CD4-positive, alpha-beta T cell (primary cell): ENCODE results near the gene C2CD4A. TPM values are rescaled to one million over a fixed set of nuclear protein-coding genes. Genes with fewer than 3 reads are reported as not detected.

ENCODE experiments used
- ATAC-seq: fragments of 200-7000 bp; cut with Tn5 transposase; one replicate; pipeline ENCODE4 v1.10.0; 2022; ENCODE audit warnings: mild to moderate bottlenecking; ENCODE audit not compliant: poor library complexity
- CTCF ChIA-PET: fragments of 350-600 bp; sonication (Branson Sonifier 250); formaldehyde crosslinking; loops from one replicate; lab custom pipeline; 2021; ENCODE audit warnings: antibody characterized with exemption, inconsistent platforms; lab: Charles Lee
- POLR2A ChIA-PET: fragments of 350-600 bp; sonication (Branson Sonifier 250); formaldehyde crosslinking; loops from one replicate; lab custom pipeline; 2021; ENCODE audit warnings: antibody characterized with exemption, inconsistent platforms; lab: Charles Lee
- DNase-seq, 14 experiments: peaks; one replicate each; pipeline ENCODE4 v3.0.0-alpha.2; 2013 to 2020; ENCODE audit warnings: mixed read lengths in 2 of 14
- H3K27ac ChIP-seq, 2 donors: one replicate each; pipeline versions ENCODE4 v1.5.1 to v1.7.0; 2013; ENCODE audit warnings: low read length in 2 of 2, low read depth in 1 of 2, mild to moderate bottlenecking in 1 of 2
- H3K27me3 ChIP-seq, 2 experiments: 1 replicate in 1 of 2; 2 replicates in 1 of 2; pipeline versions ENCODE4 v1.6.1 to v1.7.0; 2013; ENCODE audit warnings: low read length in 2 of 2, control low read depth in 1 of 2, mild to moderate bottlenecking in 1 of 2, moderate library complexity in 1 of 2; ENCODE audit not compliant: insufficient read depth in 2 of 2, control insufficient read depth in 1 of 2
- H3K36me3 ChIP-seq: one replicate; pipeline ENCODE4 v1.6.1; 2013; ENCODE audit warnings: low read length, control low read depth; ENCODE audit not compliant: insufficient read depth
- H3K4me1 ChIP-seq: one replicate; pipeline ENCODE4 v1.6.1; 2013; ENCODE audit warnings: low read length, control low read depth; ENCODE audit not compliant: insufficient read depth
- H3K4me3 ChIP-seq: one replicate; pipeline ENCODE4 v1.5.1; 2013; ENCODE audit warnings: mild to moderate bottlenecking, low read length, moderate library complexity
- H3K9me3 ChIP-seq, 2 experiments: 1 replicate in 1 of 2; 2 replicates in 1 of 2; pipeline versions ENCODE4 v1.6.1 to v1.7.0; 2013; ENCODE audit warnings: low read length in 2 of 2, mild to moderate bottlenecking in 2 of 2, control low read depth in 1 of 2, moderate library complexity in 1 of 2; ENCODE audit not compliant: control insufficient read depth in 1 of 2, insufficient read depth in 1 of 2
- H3K27ac Mint-ChIP-seq: one replicate; pipeline ENCODE4 v1.8.0; 2020; ENCODE audit warnings: mixed read lengths
- H3K27me3 Mint-ChIP-seq: one replicate; pipeline ENCODE4 v1.8.0; 2021; ENCODE audit warnings: mixed read lengths
- H3K36me3 Mint-ChIP-seq: one replicate; pipeline ENCODE4 v1.8.0; 2021; ENCODE audit warnings: low read depth, mixed read lengths
- H3K4me1 Mint-ChIP-seq: one replicate; pipeline ENCODE4 v1.8.0; 2021; ENCODE audit warnings: low read depth, mixed read lengths
- H3K4me3 Mint-ChIP-seq: one replicate; pipeline ENCODE4 v1.8.0; 2020; ENCODE audit warnings: mild to moderate bottlenecking, mixed read lengths
- H3K9me3 Mint-ChIP-seq: one replicate; pipeline ENCODE4 v1.8.0; 2020; ENCODE audit warnings: mixed read lengths
- CTCF ChIP-seq: fragments of 200-600 bp; IDR thresholded peaks from one replicate; pipeline ENCODE4 v1.8.0; 2022; ENCODE audit warnings: antibody characterized with exemption, mild to moderate bottlenecking
- intact Hi-C, 2 experiments: fragments of 100-400 bp; cut with DNase I in 1 of 2; cut with micrococcal nuclease in 1 of 2; formaldehyde crosslinking; loops; one replicate each; pipeline versions ENCODE4 v1.15.1 to v1.9.0; 2023 to 2025; cut with DNase I, micrococcal nuclease
- total RNA-seq, 174 experiments: library from RNA in 2 of 174; stranded (reverse) in 2 of 174; gene quantifications; one replicate each; pipeline ENCODE4 v1.2.3 and lab custom pipeline; 2021 to 2026

Gene C2CD4A
- total RNA-seq, 2 experiments from 2014 or later, result 0.19 to 0.34 TPM

- H3K27ac ChIP-seq, result no peak overlapping the region
- Mint-ChIP-seq H3K4me3 (no peak overlapping the region), H3K4me1 (no peaks in the 10 kb centered on the region), H3K27me3 (peaks cover 12% of the 10 kb centered on the region), H3K9me3 (peaks cover 3% of the 10 kb centered on the region), H3K36me3 (no peaks in the 10 kb centered on the region), H3K27ac (no peak overlapping the region)
- TF ChIP-seq CTCF, result no peak
- H3K9me3 ChIP-seq, result no peaks in the 10 kb centered on the region
- intact Hi-C loops, result no loop called here
- ATAC-seq, result no peak
- H3K36me3 ChIP-seq, result no peaks in the 10 kb centered on the region
- ChIA-PET POLR2A (no interaction called here), CTCF (no interaction called here)
- no peak for DNase-seq
- no peaks in the 10 kb centered on the region for H3K4me1 ChIP-seq
- H3K4me3 ChIP-seq, result no peak overlapping the region
- no peaks in the 10 kb centered on the region for H3K27me3 ChIP-seq
These were observed 12.8 kb downstream of the C2CD4A start for GRCh38 chr15:62079594-62079993.

- no peaks in the 10 kb centered on the region for H3K27me3 ChIP-seq
- ATAC-seq (no peak), DNase-seq (no peak)
- Mint-ChIP-seq H3K4me1 (no peaks in the 10 kb centered on the region), H3K27me3 (peaks cover 12% of the 10 kb centered on the region), H3K4me3 (no peak overlapping the region), H3K27ac (no peak overlapping the region), H3K9me3 (peaks cover 3% of the 10 kb centered on the region), H3K36me3 (no peaks in the 10 kb centered on the region)
- H3K4me1 ChIP-seq, result no peaks in the 10 kb centered on the region
- H3K27ac ChIP-seq, result no peak overlapping the region
- H3K36me3 ChIP-seq, result no peaks in the 10 kb centered on the region
- no peaks in the 10 kb centered on the region for H3K9me3 ChIP-seq
- no peak for TF ChIP-seq CTCF
- intact Hi-C loops, result no loop called here
- ChIA-PET CTCF (no interaction called here), POLR2A (no interaction called here)
- H3K4me3 ChIP-seq, result no peak overlapping the region
These were observed 16.7 kb downstream of the C2CD4A start for GRCh38 chr15:62083194-62084154.

GRCh38 chr15:62085740-62086139 is 19.0 kb downstream of the C2CD4A start:
- POLR2A ChIA-PET, result no interaction called here
- CTCF ChIA-PET, result no interaction called here
- no peaks in the 10 kb centered on the region for H3K27me3 Mint-ChIP-seq

More at GRCh38 chr15:62085740-62086139, 19.0 kb downstream of the C2CD4A start:
- Mint-ChIP-seq H3K4me3 (no peak overlapping the region), H3K9me3 (peaks cover 3% of the 10 kb centered on the region), H3K27ac (no peak overlapping the region), H3K36me3 (no peaks in the 10 kb centered on the region), H3K4me1 (no peaks in the 10 kb centered on the region)
- no peaks in the 10 kb centered on the region for H3K4me1 ChIP-seq
- no peak for ATAC-seq
- no peaks in the 10 kb centered on the region for H3K27me3 ChIP-seq
- H3K36me3 ChIP-seq, result no peaks in the 10 kb centered on the region
- intact Hi-C loops, result no loop called here
- TF ChIP-seq CTCF, result no peak
- no peaks in the 10 kb centered on the region for H3K9me3 ChIP-seq
- no peak overlapping the region for H3K4me3 ChIP-seq
- H3K27ac ChIP-seq, result no peak overlapping the region
- no peak for DNase-seq
